ENCODE measurements around the gene BNC2.

DNA sequence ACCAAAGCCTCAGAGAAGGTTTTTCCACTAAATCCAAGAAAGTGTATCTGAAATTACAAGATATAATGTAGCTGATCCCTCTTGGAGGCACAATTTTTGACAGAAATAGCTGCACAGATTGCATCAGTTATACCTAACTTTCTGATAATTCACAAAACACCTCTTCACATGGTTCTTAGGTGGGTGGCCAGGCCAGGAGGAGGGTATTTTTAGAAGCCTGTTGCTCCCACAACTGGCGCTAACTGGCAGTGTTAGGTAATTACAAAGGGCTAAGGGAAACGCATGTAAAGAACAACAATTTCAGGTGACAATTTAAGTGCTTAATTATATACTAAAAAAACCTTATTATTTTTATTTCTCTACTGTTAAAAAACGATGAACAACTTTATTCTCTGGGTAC lies 247.9 kb downstream of the BNC2 start:
- TF ChIP-seq, protein P1, sequence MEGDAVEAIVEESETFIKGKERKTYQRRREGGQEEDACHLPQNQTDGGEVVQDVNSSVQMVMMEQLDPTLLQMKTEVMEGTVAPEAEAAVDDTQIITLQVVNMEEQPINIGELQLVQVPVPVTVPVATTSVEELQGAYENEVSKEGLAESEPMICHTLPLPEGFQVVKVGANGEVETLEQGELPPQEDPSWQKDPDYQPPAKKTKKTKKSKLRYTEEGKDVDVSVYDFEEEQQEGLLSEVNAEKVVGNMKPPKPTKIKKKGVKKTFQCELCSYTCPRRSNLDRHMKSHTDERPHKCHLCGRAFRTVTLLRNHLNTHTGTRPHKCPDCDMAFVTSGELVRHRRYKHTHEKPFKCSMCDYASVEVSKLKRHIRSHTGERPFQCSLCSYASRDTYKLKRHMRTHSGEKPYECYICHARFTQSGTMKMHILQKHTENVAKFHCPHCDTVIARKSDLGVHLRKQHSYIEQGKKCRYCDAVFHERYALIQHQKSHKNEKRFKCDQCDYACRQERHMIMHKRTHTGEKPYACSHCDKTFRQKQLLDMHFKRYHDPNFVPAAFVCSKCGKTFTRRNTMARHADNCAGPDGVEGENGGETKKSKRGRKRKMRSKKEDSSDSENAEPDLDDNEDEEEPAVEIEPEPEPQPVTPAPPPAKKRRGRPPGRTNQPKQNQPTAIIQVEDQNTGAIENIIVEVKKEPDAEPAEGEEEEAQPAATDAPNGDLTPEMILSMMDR (IDR thresholded peaks at IDR 0.05) = no peak
- no peak for TF ChIP-seq POLR2AphosphoS5 (IDR thresholded peaks at IDR 0.05; ENCODE audit: low read depth, low read length)
- TF ChIP-seq, protein P2, sequence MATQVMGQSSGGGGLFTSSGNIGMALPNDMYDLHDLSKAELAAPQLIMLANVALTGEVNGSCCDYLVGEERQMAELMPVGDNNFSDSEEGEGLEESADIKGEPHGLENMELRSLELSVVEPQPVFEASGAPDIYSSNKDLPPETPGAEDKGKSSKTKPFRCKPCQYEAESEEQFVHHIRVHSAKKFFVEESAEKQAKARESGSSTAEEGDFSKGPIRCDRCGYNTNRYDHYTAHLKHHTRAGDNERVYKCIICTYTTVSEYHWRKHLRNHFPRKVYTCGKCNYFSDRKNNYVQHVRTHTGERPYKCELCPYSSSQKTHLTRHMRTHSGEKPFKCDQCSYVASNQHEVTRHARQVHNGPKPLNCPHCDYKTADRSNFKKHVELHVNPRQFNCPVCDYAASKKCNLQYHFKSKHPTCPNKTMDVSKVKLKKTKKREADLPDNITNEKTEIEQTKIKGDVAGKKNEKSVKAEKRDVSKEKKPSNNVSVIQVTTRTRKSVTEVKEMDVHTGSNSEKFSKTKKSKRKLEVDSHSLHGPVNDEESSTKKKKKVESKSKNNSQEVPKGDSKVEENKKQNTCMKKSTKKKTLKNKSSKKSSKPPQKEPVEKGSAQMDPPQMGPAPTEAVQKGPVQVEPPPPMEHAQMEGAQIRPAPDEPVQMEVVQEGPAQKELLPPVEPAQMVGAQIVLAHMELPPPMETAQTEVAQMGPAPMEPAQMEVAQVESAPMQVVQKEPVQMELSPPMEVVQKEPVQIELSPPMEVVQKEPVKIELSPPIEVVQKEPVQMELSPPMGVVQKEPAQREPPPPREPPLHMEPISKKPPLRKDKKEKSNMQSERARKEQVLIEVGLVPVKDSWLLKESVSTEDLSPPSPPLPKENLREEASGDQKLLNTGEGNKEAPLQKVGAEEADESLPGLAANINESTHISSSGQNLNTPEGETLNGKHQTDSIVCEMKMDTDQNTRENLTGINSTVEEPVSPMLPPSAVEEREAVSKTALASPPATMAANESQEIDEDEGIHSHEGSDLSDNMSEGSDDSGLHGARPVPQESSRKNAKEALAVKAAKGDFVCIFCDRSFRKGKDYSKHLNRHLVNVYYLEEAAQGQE (IDR thresholded peaks at IDR 0.05; ENCODE audit: insufficient read depth in 1 of 2, low read depth in 2 of 2, low read length in 1 of 2) = no peak

Data from Panc1 (cell line).